HG03354 (cell line): ENCODE results near the gene BAHD1.

Experiments
- ATAC-seq: cut with Tn5 transposase; IDR thresholded peaks from one replicate; pipeline ENCODE4 v1.9.1; 2021; ENCODE audit warnings: mild to moderate bottlenecking; ENCODE audit not compliant: unreplicated experiment, poor library complexity, severe bottlenecking

The BAHD1 gene

DNA sequence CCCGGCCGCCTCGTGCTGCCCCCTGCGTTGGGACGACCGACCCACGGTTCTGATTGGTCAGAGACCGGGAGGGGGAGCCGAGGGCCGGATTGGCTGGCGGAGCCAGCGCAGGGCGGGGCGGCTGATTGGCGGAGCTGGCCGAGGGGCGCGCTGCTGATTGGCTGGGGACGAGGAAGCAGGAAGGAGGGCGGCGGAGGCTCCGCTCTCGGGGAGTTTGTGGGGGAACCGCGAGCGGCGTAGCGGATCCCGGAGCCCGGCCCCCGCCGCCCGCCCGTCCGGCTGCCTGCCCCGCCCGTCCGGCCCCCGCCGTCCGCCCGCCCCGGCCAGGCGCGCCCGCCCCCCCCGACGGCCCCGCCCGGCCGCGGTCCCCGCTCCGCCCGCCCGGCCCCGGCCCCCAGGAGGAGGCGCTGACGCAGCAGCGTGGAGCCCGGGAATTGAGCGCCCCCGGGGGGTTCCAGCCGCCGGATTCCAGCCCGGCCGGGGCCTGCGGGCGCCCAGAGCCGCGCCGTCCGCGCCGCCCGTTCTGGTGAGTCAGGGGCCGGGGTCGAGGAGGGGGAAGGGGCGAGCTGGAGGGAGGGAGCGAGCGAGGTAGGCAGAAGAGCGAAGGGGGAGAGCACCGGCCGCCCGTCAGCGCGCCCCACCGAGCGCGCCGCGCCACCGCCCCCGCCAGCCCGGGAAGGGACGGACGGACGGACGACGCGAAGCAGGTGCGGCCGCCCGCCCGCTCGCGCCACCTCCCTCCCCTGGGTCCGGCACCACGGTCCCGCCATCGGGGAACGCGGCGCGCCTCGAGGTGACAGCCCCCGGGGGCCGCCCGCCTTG lies at the start of gene BAHD1:
Gene BAHD1 (plus strand): TSS at position 211 of the 822 bp plus-strand sequence. CDS start 17,512 bp downstream, outside the sequence.
- peak; percentile 86 for ATAC-seq

DNA sequence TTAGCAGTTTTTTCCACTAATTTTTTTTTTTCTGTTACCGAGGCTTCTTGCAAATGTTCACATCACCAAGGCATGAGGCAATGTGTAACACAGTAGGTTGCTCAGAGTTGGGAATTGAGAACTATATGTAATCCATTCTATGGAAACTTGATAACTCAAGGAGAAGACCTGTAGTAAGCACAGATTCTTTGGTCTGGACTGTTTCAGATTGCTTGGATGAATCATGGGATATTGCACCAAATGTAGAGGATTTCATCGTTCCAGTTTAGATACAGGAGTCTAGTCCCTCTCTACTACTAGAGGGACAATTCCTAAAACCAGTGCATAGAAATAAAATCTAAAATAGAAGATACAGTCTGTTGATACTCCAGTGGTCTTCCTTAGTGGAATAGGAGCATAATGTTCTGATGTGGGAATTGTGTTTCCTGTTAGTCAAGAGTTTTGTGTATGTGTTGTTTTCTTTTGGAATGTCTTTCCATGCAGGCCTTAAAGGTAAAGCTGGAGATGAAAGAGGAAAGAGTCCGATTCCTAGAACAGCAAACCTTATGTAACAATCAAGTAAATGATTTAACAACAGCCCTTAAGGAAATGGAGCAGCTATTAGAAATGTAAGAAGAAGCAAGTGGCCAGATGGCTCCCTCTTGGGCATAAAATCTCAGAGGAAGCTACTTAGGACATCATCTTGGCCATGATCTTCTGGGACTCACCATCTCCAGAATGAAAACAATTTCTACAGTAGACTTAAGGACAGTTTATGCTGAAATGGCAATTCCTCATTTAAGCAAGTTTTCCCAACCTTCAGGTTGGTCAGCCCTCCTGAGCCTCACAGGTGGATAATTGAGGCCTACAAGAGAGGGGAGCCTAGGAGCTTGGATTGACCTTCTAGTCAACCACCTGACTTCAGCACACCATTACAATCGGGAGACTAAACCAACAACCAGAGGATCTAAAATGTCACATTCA lies 47.5 kb upstream of the BAHD1 start:
- ATAC-seq: no peak

DNA sequence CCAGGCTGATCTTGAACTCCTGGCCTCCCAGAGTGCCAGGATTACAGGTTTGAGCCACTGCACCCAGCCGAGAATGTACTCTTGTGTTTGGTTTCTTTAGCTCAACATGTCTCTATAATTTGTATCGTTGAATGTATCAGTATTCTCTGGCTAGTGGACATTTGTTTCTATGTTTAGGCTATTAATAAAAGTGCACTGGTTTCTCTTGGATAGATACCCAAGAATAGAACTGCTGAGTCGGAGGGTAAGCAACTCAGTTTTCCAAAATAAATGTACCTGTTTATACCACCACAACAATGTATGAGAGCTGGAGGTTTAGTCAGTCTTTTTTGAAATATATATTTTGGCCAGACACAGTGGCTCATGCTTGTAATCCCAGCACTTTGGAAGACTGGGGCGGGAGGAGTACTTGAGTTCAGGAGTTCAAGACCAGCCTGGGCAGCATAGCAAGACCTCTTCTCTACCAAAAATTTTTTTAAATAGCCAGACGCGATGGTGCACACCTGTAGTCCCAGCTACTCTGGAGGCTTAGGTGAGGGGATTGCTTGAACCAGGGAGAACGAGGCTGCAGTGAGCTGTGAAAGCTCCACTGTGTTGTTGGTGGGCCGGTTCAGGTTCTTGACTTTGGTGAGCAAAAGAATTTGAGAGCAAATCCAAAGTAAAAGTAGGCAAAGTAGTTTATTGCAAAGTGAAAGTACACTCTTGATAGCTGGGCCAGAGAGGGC lies 42.9 kb upstream of the BAHD1 start:
- no peak for ATAC-seq

DNA sequence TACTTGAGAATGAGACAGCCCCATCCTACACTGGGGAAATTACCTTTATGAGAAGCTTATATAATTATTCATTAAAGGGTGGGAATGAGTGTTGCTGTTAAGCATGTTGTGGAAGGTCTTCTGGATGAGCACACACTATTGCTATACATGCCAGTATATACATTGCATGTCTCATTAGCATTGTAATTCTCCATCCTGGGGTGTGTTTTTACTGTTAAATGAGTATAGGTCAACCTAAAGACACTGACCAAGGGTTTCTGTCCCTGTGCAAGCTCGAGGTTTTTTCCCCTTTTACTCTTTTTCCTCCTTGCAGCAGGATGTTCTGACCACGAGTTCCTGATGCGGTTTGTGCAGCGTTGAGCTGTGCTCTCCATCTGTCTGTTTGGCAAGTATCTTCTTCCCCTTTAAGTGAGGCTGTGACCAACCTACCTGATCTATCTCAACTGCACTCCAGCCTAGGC lies 42.3 kb upstream of the BAHD1 start:
- peak; percentile 58 for ATAC-seq

DNA sequence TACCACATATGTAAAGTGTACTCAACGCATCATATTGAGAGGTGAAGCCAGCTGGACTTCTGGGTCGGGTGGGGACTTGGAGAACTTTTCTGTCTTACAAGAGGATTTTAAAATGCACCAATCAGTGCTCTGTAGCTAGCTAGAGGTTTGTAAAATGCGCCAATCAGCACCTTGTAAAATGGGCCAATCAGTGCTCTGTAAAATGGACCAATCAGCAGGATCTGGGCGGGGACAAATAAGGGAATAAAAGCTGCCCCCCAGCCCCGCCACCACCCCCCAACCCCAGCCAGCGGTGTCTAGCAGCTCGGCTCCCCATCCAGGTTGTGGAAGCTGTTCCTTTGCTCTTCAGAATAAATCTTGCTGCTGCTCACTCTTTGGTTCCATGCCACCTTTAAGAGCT lies 41.4 kb upstream of the BAHD1 start:
- ATAC-seq: no peak

DNA sequence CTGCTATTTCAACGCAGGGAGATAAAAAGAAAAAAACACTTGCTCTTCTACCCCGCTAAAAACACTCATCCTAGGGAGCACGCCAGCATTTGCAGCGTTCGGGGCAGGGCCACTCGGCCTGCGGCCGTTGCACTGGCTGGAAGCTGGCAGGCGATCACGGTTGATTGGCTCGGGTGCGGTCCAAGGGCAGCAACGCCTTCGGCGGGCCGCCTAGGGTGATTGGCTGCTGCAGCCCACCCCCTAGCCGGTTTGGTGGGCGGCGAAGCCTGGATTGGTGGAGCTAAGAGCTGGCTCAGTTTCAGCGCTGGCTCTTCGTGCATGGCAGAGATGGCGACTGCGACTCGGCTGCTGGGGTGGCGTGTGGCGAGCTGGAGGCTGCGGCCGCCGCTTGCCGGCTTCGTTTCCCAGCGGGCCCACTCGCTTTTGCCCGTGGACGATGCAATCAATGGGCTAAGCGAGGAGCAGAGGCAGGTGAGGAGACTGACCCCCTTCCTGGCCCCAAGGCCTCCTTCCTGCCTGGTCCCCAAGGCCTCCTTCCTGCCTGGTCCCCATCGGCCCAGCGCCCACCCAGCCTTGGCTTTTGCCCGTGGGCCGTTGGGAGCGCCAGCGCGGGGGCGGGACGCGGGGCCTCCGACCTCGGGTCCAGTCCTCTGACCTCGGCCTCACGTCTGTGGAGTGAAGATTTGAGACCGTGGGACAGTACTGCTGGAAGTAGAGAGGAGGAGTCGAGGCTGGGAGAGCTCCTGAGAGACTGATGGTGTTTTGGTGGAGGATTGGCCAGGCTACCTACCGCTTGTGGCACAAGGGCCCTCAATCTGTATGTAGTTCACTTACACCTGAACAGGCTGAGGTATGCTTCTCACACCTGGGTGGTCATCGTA lies 35.0 kb upstream of the BAHD1 start, which contains the start of gene IVD:
Gene IVD (plus strand): TSS at position 295 of the 881 bp plus-strand sequence. CDS start 33 bp downstream, at position 328.
- ATAC-seq: peak; percentile 87

DNA sequence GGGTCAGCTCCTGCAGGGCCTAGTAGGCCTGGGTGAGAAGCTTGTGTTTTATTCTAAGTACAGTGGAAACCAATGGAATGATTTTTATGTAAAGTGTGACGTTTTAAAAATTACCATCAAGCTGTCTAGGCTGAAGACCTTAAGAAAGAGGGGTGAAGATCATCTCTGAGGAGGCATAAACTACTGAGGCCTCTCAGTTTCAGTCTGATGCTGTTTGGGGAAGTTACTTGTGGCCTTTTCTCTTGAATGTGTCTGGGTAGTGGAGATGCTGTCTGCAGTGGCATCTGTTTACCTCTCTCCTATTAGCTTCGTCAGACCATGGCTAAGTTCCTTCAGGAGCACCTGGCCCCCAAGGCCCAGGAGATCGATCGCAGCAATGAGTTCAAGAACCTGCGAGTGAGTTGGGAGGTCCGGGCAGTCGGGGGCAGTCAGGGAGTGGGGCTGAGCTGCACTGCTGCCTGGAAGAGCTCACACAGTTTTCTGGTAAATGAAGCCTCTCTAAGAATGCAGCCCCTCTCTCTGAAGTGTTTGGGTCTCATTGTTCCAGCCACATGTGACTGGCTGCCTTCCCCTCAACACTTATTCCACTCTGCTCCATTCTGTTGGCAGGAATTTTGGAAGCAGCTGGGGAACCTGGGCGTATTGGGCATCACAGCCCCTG lies 33.3 kb upstream of the BAHD1 start:
- peak; percentile 57 for ATAC-seq

DNA sequence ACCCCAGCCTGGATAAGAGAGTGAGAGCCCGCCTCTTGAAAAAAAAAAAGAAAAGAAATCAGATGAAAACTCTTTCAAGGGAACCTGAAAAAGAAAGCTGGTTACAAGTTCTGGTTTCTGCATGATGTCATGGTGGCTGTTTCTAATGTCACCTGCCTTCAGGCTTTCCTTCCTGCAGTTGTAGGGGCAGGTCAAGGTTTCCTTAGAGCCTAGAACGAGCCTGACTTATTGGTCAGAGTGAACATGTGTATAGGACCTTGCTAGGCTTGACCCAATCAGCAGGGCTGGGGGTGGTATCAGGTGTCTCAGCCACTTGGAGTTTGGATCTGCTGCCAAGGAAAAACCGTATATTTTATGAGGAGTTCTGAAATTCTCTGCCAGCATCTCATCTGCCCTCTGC lies 31.4 kb upstream of the BAHD1 start:
- ATAC-seq: peak; percentile 31

DNA sequence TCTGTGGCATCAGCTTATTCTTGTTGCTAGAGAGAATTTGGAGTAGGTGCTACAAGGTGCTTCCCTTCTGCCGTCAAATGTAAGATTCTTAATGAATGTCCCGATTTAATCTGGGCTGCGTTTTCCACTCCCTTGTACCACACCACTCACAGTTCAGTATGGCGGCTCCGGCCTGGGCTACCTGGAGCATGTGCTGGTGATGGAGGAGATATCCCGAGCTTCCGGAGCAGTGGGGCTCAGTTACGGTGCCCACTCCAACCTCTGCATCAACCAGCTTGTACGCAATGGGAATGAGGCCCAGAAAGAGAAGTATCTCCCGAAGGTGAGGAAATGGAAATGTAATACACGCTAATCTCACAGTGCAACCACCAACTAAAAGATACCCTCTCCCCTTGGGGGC lies 30.3 kb upstream of the BAHD1 start:
- ATAC-seq: no peak

DNA sequence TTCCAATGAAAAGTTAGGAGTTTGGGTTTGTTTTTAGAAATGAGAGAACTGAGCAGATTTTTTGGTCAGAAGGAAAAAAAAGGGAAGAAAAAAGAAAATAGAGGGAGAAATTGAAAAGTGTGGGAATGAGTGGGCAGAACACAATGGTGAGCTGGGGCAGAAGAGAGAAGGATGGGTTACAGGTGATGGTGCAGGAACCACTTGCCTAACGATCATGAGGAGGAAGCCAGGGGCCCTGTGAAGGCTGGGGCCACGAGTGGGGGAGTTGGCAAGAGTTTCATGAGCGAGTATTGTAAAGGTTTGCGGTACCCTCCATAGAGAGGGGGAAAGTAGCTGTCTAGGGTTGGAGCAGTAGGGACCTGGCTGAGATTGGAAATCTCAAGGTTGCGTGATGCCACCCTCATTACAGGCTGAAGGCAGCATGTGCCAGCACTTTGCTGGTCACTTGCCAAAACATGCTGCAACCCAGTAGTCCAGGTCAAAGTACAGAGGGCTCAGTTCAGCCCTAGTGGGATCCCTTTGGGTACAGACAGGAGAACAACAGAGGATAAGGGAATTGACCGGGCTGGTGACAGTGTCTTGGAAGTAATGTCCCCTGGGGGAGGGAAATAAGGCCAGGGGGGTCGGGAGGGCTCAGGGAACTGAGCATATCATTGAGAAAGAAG lies 28.5 kb upstream of the BAHD1 start:
- ATAC-seq: no peak

DNA sequence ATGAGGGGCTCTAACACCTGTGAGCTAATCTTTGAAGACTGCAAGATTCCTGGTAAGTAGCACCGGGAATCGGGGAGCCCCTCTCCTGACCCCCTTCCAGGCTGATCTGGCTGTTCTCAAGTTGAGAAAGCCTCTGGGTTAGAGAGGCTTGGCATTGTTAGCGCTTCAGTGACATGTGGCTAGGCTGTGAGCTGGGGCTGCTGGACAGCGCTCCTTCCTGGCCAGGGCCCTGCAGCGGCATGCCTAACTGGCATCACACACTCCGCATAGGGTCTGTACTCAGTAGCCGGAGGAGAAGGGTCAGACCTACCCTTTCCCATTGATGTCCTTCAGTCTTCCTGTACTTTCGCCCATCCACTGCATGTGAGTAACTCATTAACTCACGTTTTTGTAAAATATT lies 27.7 kb upstream of the BAHD1 start:
- ATAC-seq: no peak

DNA sequence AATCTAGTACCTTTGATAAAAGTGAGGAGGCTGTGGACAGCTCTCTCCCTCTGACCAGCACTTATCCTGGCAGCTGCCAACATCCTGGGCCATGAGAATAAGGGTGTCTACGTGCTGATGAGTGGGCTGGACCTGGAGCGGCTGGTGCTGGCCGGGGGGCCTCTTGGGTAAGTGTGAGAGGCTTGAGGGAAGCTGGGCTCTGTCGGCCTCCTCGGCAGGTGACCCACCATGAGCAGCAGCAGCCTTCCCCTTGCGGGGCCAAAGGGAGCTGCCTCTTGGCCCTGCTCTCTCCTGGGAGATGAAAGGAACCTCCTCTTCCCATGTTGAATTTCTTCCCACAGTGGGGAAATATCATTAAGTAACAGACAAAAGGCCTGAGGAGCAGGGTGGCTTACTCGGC lies 25.9 kb upstream of the BAHD1 start:
- no peak for ATAC-seq

DNA sequence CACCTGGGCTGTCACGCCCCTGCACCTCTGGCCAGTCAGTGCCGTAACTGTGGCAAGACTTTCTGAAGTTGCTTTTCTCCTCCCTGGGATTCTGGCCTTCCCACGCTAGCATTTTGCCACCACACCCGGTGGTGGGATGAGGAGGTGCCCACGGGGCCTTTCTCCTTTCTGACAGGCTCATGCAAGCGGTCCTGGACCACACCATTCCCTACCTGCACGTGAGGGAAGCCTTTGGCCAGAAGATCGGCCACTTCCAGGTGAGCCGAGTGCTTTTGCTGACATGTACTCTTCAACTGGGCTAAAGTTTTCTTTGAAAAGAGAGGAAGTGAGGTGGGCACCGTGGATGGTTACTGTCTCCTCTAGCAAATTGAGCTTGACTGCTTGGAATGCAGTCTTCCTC lies 25.5 kb upstream of the BAHD1 start:
- ATAC-seq: no peak

DNA sequence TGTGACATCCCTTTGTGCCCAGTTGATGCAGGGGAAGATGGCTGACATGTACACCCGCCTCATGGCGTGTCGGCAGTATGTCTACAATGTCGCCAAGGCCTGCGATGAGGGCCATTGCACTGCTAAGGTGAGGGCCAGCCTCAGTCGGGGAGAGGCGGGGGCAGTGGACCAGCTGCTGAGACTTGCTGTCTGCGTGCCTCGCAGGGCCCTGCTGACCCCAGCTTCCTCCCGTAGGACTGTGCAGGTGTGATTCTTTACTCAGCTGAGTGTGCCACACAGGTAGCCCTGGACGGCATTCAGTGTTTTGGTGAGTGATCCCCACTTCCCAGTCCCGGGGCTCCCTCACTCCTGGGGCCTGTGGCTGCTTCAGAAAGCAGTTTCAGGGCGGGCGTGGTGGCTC lies 24.7 kb upstream of the BAHD1 start:
- no peak for ATAC-seq

DNA sequence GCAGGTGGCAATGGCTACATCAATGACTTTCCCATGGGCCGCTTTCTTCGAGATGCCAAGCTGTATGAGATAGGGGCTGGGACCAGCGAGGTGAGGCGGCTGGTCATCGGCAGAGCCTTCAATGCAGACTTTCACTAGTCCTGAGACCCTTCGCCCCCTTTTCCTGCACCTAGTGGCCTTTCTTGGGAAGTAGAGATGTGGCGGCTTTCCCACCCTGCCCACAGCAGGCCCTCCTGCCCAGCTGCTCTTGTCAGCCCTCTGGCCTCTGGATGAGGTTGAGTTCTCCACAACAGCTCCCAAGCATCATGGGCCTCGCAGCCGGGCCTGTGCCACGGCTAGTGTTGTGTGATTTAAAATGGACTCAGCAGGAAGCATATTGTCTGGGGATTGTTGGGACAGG lies 22.6 kb upstream of the BAHD1 start:
- ATAC-seq: no peak

DNA sequence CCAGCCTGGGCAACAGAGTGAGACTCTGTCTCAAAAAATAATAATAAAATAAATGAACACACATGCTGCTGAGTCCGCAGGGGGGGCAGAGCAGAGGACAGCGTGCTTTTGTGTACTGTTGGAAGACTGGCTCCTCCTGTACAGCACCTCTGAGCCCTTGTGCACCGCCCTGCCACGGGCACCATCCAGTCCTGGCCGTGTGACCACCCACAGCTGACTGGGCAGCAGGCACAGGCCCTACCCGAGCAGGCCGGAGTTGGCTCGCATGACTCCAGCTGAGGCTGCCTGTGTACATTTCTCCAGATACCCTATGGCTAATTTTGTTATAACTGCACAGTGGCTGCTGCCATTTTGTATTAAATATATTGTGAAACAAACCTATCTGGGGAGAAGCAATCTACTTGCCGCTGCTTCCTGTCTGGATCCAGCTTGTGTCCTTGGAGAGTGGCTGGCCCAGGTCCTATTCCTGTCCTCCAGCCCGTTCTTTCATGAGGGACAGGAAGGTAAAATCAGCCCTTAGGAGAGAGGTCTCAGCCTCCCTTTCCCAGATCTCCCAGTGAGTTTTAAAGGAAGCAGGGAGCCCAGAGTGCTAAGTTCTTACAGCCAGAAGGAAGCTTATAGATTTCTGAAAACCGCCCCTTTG lies 20.6 kb upstream of the BAHD1 start:
- no peak for ATAC-seq

DNA sequence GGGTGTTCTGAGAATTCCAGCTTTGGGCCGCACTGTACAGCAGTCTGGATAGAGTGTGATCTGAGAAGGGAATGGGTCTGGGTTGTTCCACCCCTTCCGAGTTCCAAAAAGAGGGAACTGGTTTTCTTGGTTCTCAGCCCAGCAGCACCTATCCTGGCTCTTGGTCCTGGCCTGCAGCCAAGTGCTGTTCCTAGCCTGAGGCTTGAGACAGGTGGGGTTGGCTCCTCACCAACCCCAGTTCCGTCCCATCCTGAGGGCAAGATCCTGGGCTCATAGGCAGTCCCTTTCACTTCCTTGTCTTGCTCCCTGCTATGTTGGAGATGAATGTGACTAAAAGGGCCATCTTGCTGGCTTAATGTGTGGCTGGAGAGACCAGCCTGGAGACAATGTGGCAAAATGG lies 20.0 kb upstream of the BAHD1 start:
- ATAC-seq: no peak
